PC-9 (cell line): ENCODE results near the gene DNAJB6.

Experiments used
- EZH2 ChIP-seq: fragments of 200-600 bp; sonication (generic); IDR thresholded peaks from 2 replicates; pipeline ENCODE4 v1.8.0; 2017; ENCODE audit warnings: antibody characterized with exemption, low read depth
- TF ChIP-seq, protein P1 (sequence below): fragments of 200-600 bp; sonication (generic); conservative IDR thresholded peaks from 2 replicates; pipeline ENCODE4 v1.6.1; 2017; ENCODE audit warnings: mixed run types, antibody characterized with exemption, mild to moderate bottlenecking, moderate library complexity

DNA sequence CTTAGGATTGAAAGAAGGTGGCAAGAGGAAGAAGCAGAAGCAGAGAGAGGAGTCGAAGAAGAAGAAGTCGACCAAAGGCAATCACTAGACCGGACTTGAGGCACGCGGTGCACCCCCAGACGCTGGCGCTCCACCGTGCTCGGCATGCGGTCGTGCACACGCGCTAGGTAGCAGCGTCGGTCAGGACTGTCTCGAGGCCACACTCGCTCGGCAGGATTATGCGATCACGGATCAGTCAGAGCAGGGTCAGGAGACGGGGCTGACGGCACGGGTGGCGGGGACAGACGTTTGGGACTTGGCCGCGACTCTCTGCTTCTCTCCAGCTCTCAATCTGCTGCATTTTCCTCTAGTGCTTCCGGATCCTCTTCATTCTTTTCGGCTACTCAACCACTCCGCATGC lies 79.2 kb downstream of the DNAJB6 start:
- TF ChIP-seq, protein P1, sequence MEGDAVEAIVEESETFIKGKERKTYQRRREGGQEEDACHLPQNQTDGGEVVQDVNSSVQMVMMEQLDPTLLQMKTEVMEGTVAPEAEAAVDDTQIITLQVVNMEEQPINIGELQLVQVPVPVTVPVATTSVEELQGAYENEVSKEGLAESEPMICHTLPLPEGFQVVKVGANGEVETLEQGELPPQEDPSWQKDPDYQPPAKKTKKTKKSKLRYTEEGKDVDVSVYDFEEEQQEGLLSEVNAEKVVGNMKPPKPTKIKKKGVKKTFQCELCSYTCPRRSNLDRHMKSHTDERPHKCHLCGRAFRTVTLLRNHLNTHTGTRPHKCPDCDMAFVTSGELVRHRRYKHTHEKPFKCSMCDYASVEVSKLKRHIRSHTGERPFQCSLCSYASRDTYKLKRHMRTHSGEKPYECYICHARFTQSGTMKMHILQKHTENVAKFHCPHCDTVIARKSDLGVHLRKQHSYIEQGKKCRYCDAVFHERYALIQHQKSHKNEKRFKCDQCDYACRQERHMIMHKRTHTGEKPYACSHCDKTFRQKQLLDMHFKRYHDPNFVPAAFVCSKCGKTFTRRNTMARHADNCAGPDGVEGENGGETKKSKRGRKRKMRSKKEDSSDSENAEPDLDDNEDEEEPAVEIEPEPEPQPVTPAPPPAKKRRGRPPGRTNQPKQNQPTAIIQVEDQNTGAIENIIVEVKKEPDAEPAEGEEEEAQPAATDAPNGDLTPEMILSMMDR, result no peak
- no peak for TF ChIP-seq EZH2
